GM19324 (cell line): Measurements from ENCODE around the gene ARHGEF1.

Experiments
- ATAC-seq: cut with Tn5 transposase; IDR thresholded peaks from one replicate; pipeline ENCODE4 v1.9.1; 2021; ENCODE audit warnings: mild to moderate bottlenecking, moderate library complexity; ENCODE audit not compliant: unreplicated experiment, low FRiP score

Gene ARHGEF1

DNA sequence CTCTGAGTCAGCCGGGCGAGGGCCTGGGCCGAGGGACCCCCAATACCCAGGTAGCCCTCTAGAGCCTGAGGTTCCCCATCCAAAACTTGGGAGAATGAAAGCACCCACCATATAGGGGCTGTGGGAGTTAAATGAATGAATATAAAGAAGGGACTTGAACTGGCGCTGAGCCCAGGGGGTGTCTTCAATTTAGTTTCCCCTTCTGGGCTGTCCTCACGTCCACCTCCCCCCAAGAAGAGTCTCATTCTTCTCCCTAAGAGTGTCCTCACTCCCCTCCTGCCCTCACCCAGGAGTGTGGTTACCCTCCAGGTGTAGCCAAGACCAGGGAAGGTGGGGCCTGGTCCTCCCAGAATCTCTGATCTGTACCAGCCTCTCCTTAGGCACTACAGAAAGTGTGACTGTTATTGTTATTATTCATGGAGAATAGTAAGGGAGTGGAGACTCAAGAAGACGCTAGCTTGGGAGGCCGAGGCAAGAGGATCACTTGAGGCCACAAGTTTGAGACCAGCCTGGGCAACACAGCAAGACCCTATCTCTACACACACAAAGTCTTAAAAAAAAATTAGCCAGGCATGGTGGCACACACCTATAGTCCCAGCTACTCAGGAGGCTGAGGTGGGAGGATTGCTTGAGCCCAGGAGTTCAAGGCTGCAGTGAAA, 3.2 kb upstream of the ARHGEF1 start:
- no peak for ATAC-seq

DNA sequence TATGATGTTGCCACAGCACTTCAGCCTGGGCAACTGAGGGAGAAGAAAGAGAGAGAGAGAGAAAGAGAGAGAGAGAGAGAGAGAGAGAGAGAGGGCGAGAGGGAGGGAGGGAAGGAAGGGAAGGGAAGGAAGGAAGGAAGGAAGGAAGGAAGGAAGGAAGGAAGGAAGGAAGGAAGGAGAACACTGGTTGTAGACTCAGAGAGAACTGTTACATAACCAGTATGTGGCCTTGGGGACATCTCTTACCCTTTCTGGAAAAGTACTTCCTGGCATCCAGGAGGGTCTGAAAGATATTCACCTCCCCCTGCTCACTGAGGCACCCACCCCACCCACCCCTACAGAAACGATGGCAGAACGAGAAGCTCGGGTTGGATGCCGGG, 2.7 kb upstream of the ARHGEF1 start:
- ATAC-seq: no peak

DNA sequence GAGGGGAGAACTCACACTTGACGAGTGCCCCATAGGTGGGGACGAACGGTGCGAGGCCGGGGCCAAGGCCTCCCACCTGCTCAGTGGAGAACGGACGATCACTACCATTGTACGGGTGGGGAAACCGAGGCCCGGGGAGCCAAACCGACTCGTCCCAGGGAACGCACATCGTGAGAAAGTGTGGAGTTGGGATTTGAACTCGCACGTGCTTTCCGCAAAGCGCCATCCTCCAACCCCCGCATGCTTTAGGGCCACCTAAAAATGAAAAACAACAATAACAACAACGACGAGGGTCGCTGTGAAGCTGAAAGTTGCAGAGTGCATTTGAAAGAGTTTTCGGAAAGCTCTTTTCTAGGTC, 458 bp downstream of the ARHGEF1 start:
- peak; percentile 8 for ATAC-seq

DNA sequence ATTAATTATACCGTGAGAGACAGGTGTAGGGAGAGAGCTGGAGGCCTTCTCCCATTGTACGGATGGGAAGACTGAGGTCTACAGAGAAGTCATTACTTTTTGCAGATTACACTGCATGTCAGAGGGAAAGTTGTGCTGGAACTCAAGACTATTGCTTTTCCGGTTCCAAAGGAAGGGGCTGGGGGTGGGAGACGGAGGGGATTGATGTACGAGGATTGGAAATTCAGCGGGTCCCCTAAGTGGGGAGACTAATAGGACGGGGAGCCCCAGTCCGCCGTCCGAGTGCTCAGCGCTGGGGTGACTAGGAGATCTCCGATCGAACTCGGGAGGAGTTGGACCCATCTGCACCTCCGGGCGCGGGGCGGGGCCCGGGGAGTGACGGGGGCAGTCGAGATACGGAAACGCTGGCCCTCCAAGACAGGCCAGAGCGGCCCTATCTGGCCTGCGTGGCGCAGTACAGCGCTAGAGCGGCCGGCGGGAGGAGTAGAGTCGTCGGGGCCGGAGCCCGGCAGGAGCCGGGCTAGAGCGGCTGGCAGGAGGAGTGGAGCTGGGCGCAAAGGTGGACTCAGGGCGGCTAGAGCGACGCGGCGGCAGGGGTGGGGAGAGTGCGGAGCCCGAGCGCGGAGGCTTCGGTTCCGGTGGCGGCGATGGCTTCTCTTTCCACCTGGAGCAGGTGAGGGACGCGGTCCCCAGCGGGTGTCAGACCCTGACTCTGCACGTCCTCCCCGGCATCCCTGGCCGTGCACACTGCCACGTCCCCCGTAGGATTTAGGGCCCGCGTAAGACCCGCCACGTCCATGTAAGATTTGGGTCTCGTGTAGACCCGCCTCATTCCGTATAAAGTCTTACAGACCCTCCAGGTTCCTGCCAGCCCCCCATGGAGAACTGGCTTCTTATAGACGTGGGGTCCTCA, 1.1 kb downstream of the ARHGEF1 start:
- peak; percentile 76 for ATAC-seq

DNA sequence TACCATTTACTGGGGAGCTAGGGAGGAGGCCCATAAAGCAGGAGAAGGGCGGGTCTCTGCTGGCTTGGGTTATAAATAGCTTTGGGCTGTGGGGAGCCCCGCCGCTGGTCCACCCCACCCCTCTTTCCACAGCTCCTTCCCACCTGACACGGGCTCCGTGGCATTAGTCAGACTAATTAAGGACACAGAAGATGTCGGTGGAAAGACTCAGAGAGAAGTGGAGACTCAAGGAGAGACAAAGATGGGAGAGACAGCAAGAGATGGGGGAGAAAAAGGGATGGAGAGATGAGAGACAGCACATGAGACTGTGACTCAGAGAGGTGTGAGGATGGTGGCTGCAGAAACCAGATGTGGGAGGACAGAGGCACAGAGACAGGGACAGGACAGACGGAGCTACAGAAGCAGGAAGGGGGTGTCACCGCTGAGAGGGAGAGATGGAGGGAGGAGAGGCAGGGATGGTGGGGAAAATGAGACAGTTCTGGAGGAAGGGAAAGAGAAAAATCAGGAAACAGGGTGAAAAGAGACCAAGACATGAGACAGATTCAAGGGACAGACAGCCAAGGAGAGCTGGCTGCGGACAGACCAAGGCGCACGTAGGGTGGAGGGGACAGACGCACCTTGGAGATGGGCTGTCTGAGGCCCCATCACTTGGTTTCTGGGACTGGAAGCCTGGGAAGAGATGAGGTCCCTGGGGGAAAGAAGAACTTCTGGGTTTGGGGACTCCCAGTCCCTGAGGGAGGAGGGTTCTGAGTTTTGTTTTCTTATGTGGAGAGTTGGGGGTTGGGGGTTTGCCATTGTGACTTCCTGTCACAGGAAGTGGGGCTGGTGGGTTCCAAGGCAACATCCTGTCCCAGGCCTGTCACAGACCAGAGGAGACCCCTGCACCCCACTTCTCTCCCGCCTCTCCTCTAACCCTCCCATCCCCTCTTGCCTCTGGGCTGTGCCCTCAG, 4.1 kb downstream of the ARHGEF1 start:
- ATAC-seq: no peak

DNA sequence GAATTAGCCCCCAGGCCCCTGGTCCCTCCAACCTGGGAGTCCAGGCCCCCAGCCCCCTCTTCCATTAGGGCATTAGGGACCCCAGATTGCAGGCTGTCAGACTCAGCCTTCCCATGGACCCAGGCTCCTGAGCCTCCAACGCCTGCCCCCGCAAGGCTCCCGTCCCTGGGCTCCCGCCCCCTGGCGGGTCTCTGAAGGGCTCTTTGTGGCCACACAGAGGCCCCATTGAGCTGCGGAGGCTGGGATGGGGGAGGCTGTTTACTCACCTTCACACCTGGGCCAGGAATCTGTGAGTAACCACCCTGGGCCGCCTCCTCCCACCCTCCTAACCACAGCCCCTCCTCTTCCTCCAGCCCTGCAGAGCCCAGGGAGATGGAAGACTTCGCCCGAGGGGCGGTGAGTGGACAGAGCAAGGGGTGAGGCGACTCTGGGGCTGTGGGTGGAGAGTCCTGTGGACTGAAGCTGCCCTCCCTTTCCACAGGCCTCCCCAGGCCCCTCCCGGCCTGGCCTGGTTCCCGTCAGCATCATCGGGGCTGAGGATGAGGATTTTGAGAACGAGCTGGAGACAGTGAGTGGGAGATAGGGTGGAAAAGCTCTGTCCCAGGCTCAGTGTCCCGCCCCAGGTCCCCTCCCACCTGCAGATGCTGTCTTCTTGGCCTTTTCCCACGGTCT, 4.9 kb downstream of the ARHGEF1 start:
- ATAC-seq: no peak

DNA sequence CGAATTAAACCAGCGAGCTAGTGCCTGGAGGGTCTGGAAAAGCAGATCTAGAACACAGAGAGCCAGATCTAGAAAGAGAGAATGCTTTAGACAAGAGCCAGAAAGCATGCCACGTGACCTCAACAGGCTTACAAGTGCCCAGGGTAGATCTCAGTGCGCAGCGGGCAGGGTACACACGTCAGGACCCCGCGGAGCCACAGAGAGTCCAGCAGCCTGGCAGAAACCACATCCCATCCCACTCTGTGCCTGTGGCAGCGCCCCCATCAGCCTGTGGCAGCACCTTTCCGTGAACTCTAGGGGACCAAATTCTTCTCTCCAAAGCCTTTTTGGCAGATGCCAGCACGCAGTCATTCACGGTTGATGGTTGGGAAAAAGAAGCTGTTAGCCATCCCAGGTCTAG, 5.9 kb downstream of the ARHGEF1 start:
- ATAC-seq: no peak

DNA sequence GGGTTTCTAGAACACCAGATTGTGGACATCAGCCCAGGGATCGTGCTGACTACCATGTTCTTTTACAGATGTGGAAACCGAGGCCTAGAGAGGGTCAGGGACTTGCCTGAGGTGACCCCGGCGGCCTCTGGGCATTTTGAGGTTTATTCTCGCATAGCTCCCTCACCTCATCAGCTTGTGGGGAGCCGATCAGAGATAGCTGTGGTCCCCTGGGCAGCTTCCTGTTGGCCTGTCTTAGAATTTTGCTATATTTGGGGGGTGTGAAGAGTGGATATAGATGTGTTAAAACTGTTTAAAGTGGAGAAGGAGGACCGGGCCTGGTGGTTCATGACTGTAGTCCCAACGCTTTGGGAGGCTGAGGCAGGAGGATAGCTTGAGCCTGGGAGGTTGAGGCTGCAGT, 6.9 kb downstream of the ARHGEF1 start:
- ATAC-seq: no peak

DNA sequence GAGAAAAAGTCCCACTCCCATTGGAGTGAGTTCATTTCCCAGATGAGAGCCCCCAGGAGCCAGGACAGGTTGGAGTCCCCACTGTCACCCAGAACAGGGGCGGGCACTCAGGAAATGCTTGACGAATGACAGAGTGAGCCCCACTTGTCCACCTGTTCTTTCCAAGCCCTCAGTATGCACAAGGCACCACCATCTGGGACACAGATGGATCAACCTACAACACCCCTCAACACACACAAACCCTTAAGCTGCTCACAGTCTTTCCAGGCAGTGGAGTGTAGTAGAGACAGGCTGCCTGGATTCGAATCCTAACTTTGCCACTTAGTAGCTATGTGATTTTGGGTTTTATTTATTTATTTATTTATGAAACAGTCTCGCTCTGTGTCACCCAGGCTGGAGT, 8.0 kb downstream of the ARHGEF1 start:
- no peak for ATAC-seq

DNA sequence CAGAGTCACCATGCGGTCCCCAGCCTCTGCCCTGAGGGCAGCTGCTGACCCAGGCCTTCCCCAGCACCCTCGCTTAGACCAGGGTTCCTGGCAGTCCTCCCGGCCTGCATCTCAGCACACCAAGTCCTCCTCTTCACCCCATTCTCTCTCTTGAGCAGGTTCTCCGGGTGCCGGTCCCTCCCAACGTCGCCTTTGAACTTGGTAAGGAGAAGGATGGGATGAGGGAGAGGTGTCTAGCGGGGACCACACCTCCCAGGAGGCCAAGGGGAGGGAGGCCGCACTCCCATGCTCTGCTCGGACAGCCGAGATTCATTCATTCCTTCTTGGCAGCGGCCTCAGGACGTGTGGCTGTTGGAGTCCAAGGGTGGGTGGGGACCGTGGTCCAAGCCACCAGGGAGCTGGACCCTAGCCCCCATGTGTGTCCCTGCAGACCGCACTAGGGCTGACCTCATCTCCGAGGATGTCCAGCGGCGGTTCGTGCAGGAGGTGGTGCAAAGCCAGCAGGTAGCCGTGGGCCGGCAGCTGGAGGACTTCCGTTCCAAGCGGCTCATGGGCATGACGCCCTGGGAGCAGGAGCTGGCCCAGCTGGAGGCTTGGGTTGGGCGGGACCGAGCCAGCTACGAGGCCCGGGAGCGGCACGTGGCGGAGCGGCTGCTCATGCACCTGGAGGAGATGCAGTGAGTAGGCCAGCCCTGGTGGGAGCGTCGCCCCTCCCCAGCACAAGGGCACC, 9.4 kb downstream of the ARHGEF1 start:
- no peak for ATAC-seq

DNA sequence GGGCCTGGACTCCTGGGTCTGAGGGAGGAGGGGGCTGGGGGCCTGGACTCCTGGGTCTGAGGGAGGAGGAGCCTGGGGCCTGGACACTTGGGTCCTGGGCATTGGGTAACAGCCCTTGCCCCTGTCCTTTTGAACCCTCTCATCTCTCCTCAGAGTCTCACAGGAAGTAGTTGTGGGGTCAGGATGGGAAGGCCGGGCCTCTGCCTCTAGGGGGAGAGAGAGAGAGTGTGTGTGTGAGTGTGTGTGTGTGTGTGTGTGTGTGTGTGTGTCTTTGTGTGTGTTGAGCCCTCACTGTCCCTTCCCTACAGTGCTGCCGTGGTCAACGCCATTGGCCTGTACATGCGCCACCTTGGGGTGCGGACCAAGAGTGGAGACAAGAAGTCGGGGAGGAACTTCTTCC, 10.9 kb downstream of the ARHGEF1 start:
- no peak for ATAC-seq

DNA sequence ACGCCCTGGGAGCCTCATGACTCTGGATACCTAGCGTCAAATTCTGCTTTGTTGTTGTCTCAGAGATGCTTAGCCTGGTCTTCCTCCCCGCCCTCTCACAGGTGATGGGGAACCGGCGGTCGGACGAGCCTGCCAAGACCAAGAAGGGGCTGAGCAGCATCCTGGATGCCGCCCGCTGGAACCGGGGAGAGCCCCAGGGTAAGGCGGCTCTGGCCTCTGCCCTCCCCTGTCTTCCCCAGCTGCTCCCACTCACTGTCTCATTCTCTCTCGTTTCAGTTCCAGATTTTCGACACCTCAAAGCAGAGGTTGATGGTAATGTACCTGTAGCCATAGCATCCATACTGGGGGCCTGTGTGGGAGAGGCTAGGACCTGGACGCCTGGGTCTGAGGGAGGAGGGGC, 11.4 kb downstream of the ARHGEF1 start:
- ATAC-seq: no peak

DNA sequence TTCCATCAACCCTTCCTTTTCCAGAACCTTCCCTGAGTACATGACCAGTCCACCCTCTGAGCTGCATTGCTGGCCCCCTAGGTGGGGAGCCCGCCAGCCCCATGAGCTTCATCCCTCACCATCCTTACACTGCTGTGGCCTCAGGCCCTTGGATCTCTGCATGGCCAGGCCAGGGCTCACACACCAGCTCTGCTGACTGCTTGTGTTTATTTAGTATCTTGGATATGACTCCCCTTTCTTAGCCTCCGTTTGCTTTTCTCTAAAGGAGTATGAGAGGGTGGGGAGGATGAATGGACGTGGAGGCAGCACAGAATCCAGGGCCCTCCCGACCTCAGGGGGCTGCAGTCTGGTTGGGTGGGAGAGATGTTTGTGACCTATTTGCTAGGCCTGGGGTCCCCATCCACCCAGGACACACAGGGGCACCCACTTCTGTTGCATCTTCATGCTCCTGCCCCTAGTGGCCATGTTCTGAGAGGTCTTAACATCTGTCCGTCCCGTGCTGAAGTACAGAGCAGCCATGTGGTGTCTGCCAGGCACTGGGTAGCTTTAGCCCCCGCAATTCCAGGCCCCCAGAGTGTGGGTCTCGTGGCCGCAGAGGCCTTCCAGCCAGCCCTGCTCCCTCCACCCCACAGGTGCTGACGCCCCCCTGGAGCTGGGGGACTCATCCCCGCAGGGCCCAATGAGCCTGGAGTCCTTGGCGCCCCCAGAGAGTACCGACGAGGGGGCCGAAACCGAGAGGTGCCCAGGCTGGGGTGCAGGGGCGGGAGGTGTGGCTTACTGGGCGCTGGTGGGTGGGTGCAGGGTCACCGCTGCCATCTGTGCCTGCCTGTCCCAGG, 13.0 kb downstream of the ARHGEF1 start:
- ATAC-seq: no peak

DNA sequence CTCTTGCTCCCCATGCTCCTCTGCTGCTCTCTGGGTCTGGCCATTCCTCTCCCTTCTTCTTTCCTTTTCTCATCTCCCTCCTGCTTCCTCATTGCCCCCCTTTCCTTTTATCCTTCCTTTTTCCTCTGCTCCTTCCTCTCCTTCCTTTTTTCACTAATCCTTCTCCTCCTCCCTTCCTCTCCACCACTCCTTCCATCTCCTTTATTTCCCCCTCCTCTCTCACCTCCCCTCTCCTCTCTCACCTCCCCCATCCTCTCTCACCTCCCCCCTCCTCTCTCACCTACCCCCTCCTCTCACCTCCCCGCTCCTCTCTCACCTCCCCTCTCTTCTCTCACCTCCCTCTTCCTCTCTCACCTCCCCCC, 13.6 kb downstream of the ARHGEF1 start:
- no peak for ATAC-seq

DNA sequence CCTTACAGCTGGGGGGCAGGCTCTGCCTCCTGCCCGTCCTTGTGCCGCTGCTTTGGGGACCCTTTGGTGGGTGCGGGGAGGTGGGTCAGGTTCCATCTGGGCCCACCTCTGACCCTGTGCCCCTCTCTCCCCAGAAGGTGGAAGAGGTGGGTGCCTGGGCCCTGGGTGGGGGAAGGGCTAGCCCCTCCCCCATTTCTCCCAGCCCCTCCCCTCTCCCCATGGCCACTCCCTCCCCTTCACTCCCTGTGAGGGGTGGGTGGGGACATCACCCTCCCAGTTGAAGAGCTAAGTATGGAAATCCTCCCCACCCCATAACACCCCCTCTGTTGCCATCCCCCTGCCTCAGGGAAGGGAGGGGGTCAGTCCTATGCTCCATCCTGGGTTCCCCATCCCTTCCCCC, 14.2 kb downstream of the ARHGEF1 start:
- ATAC-seq: no peak

DNA sequence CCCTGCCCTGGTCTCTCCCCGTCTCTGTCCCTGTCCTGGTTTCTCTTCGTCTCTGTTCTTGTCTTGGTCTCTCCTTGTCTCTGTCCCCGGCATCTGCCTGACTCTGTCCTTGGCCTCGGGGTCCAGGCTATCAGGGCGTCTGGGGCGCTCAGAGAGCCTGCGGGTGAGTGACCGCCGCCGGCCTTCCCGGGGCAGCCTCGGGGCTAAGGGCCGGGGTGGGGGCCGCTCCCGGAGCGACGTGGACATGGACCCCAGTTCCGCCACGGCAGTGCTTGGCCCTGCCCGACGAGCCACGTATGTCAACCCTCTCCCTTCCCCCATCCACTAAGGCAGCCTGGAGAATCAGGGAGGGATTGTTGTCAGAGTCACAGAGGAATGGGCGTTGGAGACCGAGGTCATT, 14.8 kb downstream of the ARHGEF1 start:
- ATAC-seq: no peak

DNA sequence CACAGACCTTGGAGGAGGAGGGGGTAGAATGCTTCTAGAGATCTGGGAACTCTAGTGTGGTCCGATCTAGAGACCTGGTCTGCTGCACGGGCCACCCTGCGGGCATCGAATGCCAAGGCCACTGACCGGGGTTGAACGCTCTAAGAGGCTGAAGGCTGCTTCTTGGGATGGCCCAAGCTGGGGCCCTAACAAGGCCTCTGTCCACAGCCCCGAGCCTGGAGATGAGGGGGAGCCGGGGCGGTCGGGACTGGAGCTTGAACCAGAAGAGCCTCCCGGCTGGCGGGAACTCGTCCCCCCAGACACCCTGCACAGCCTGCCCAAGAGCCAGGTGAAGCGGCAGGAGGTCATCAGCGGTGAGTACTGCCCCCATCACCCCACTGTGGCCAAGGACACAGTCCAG, 15.3 kb downstream of the ARHGEF1 start:
- no peak for ATAC-seq

DNA sequence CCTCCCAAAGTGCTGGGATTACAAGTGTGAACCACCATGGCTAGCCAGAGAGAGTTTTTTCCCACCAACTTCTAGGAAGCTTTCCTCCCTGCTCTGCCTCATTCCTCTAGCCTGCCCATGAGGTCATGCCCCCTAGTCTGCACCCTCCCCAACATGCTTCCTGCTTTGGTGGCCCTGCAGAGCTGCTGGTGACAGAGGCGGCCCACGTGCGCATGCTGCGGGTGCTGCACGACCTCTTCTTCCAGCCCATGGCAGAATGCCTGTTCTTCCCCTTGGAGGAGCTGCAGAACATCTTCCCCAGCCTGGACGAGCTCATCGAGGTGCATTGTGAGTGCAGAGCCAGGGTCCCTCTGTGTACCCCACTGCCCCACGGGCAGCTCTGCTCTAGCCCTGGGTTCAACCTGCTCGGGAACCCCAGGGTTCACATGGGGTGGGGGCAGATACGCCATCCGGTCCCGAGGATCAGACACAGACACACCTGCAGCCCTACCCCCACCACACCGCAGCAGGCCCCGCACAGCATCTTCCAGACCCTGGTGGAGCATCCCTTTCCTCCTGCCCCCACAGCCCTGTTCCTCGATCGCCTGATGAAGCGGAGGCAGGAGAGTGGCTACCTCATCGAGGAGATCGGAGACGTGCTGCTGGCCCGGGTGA, 18.9 kb downstream of the ARHGEF1 start:
- ATAC-seq: no peak

DNA sequence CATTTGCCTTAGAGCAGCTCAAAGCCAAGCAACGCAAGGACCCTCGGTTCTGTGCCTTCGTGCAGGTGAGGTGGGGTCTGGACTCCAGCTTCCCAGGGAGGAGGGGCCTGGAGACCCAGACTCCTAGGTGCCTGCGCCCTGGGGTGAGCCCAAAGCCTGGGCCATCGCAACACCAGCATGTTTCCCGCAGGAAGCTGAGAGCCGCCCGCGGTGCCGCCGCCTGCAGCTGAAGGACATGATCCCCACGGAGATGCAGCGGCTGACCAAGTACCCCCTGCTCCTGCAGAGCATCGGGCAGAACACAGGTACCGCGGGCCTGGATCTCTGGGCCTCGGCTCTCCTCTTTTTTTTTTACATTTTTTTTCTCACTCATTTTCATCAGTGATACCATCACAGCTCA, 19.6 kb downstream of the ARHGEF1 start:
- no peak for ATAC-seq
